Activated naive CD4-positive, alpha-beta T cell (primary cell): ENCODE measurements around the gene PALMD.

Source experiments
- DNase-seq, 4 experiments: peaks; one replicate each; lab custom pipeline; 2025; lab: John Stamatoyannopoulos, UW

Gene PALMD, protein sequence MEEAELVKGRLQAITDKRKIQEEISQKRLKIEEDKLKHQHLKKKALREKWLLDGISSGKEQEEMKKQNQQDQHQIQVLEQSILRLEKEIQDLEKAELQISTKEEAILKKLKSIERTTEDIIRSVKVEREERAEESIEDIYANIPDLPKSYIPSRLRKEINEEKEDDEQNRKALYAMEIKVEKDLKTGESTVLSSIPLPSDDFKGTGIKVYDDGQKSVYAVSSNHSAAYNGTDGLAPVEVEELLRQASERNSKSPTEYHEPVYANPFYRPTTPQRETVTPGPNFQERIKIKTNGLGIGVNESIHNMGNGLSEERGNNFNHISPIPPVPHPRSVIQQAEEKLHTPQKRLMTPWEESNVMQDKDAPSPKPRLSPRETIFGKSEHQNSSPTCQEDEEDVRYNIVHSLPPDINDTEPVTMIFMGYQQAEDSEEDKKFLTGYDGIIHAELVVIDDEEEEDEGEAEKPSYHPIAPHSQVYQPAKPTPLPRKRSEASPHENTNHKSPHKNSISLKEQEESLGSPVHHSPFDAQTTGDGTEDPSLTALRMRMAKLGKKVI

DNA sequence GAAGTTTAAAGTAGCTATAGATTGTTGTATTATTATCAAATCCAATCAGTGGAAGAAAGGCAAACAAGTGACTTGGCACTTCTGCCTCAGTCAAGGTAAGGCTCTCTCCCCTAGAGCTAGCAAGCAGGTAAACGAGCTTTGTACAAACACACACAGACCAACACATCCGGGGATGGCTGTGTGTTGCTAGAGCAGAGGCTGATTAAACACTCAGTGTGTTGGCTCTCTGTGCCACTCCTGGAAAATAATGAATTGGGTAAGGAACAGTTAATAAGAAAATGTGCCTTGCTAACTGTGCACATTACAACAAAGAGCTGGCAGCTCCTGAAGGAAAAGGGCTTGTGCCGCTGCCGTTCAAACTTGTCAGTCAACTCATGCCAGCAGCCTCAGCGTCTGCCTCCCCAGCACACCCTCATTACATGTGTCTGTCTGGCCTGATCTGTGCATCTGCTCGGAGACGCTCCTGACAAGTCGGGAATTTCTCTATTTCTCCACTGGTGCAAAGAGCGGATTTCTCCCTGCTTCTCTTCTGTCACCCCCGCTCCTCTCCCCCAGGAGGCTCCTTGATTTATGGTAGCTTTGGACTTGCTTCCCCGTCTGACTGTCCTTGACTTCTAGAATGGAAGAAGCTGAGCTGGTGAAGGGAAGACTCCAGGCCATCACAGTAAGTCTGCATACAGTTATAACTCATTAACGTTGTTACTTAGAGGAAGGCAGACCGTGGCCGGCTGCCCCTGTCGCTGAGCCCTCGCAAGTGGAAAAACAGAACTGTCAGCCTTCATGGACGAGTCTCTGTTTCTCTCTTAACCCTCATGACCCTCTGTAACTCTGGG lies at the start of gene PALMD:
Gene PALMD, plus strand, starts transcription at position 415 of the 833 bp plus-strand sequence. Its CDS starts 205 bp downstream, at position 620.
- DNase-seq = no peak

DNA sequence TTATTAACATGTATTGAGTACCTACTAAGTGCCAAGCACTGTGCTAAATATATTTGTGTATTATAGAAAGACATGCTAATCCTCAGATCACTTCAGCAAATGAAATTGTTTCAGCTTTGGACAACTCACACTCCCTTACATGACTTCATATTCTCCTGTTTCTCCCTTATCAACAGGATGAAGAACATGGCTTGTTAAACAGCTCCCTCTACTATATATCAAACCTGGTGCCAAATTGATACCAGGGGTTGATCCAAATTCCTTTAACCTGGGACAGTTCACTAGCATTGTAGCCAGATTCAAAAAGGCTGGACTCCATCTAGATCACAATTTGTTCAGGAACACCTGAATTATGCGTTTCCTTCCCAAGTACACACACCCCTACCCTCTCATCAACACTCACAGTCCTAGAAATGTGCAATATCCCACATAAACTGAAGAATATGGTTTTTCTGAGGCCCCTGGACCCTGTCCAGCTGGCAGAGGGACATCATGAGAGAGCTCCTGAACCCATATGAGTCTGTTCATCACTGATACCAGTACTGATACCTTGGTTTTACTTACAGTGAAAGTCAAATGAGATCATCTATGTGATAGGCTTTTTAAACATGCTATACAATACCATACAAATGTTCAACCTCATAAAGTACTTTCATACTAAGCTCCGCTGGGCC lies 47.0 kb upstream of the PALMD start:
- DNase-seq = no peak

DNA sequence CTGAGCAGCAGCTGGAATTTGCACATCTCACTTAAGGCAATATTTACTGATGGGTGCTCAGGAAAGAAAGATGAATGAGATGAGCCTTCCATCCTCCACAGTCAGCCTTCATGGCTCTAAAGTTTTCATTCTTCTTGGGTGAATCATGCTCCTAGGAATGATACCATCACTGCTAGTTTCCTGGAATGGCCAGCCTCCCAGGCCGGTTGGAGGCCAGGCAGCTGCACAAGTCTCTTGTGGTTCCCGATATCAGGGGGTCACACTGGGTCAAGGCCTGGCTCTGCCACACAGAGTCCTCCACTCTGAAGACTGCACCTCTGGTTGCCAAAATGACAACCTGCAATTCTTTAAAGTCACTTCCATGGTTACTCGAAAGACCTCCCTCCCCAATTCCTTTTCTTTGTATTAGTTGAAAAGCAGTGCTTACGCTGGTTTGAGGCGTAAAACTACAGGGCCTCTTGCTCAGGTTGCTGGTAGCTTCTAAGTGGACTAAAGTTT lies 46.2 kb upstream of the PALMD start:
- DNase-seq = no peak

DNA sequence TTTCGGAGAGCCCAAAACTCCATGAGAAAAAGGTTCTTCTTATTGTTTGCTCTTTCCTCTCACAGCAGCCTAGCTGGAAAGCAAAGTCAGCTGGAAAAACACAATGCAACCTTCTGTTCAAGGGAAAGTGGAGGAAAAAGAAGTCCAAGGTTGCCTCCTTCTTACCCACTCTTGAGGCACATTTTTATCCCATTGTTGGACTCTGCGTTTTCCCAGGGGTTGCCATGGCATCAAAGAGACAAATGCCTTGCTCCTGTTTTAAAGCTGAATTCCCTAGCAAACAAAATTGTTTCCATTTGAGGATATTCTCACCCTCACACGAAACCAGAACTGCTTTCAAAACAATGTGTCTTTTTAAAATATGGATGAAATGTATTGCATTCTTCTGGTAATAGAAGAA lies 45.1 kb upstream of the PALMD start:
- no peak for DNase-seq

DNA sequence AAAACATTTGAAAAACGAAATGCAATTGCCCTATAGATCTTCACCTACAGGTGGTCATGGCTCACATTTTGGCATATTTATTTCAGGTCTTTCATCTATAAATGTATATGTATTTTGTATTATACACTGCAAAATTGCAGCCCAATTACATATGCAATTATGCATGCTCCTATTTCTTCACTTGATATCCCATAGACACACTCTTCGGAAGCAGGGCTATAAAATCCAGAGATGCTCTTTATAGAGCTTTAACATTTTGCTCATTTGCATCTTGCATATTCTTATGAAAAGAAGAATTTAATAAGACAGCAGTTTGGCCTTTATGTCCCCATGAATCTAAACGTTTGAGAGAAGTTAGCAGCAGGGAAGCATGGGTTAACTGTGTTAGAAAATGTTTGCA lies 44.7 kb upstream of the PALMD start:
- DNase-seq = no peak

DNA sequence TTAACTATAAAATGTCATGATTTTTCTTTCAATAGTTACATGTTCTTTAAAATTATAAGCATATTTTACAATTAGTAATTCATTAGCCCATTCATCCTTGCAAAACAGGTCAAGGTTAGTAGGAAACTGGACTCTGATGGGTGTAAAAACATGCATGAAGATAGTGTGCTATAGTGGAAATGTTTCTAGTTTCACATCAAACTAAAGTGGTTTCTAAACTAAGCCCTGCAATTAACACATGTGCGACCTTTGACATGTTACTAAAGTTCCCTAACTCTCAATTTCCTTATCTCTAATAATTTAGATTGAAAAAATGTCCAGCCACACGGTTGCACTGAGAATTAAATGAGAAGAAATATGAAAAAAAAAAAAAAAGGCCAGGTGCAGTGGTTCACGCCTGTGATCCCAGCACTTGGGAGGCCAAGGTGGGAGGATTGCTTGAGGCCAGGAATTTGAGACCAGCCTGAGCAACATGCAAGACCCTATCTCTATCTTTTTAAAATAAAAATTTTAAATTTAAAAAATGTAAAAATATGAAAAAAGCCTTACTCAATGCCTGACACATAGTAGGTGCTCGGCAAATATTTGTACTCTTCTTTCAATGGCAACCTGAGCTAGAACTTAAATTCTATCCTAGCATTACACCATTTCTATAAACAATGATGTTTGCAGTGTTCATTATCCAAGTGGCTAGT lies 44.1 kb upstream of the PALMD start:
- DNase-seq = no peak

DNA sequence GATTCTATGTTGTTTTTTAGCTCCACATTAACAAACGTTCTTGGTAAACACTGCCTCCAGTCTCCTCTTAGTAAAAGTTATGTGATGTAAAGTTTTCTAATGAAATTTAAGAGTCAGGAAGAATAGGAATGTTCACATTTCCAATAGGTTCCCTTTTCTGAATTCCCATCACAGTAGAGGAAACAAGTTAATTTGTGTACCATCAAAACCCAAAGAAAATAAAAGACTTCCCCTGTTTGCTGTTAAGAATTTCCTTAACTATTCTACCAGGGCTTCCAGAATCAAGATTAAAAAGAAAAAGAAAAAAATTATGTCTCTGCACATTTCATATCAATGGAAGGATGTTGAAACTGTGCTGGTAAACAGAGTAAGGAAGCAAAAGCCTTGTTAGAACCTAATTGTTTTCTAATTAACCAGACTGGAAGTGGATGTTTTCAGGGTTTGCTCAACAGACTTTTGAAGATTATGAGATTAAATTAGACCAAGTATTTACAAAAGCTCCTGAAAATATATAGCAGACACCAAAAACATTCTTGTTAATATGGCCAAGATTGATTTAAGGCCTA lies 43.4 kb upstream of the PALMD start:
- DNase-seq = no peak

DNA sequence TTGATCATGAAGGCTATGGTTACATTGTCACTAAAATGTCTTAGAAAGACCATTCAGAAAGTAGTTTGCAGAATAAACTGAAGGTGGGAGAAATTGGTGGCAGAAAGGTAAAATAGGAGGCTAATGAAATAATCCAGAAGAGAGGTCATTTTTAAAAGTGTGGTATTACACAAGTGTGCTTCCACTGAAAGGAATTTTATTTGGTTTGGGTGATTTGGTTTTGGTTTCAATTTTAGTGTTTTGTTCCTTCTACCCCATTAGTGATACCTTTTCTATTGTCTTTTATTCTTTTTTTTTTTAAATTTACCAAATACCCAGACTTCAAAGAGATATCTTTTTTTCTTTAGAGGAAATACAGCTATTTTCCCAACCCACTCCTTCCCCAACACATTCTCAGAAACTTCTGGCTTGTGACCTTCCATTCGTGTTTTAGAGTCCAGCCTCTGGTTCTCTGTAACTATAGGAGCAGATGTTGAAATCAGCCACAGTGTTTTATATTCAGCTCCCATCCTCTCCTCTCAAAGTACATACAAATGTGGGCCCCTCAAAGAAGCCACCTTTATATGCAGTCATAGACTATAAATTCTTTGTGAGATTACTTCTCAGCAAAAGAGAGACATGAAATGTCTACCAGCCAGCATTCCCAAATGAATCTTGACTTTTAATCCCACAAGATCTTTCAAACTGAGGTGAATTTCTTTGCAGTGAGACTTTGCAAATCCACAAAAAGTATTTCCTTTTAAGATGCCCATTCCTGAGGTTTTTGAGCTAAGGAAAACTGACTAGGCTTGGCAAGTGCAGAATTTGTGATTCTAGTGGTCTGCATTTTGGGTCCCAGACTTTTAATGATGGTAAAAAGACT lies 42.0 kb upstream of the PALMD start:
- no peak for DNase-seq

DNA sequence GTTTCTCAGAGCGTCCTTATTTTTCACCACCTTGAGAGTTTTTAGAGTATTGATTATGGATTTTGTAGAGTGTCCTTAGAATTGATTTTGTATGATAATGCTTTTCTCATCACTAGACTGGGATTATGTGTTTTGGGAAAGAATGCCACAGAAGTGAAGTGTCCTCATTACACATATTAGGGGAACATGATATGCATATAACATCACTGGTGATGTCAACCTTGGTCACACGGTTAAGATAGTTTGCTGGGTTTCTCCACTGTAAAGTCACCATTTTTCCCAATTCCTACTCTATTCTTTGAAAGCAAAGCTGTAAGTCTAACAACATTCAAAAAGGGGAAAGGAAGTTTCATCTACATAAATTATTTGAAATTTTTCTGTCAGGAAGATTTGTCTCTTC lies 39.6 kb upstream of the PALMD start:
- no peak for DNase-seq

DNA sequence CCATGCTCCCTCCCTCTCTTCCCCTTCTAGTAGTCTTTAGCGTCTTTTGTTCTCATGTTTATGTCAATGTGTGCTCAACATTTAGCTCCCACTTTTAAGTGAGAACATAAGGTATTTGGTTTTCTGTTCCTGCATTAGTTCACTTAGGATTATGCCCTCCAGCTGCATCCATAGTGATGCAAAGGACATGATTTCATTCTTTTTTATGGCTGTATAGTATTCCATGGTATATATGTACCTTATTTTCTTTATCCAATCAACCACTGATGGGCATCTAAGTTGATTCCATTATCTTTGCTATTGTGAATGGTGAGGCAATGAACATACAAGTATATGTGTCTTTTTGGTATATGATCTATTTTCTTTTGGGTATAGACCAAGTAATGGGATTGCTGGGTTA lies 38.3 kb upstream of the PALMD start:
- DNase-seq = no peak

DNA sequence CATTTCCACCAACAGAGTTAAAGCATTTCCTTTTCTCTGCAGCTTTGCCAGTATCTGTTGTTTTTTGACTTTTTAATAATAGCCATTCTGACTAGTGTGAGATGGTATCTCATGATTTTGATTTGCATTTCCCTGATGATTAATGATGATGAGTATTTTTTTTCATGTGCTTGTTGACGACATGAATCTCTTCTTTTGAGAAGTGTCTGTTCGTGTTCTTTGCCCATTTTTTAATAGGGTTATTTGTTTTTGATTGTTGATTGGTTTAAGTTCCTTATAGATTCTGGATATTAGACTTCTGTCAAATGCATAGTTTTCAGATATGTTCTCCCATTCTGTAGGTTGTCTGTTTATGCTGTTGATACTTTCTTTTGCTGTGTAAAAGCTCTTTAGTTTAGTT lies 37.9 kb upstream of the PALMD start:
- DNase-seq = no peak

DNA sequence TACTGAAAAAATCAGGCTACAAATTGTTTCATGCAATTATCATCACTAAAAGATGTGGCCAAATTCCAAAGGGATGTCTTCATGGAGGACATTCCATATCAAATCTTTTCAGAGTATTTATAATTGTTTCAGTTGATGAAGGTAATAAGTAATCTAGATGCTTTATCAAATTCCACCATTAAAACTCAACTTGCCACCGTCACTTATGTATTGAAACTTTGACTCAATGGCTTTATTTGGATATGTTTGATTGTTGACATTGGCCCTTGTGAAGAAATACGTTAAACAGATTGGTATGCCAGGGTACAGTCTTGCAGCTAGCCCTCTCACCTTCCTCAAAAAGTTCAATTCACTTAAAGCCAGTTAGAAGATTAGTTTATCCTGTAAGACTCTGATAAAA lies 32.2 kb upstream of the PALMD start:
- no peak for DNase-seq

DNA sequence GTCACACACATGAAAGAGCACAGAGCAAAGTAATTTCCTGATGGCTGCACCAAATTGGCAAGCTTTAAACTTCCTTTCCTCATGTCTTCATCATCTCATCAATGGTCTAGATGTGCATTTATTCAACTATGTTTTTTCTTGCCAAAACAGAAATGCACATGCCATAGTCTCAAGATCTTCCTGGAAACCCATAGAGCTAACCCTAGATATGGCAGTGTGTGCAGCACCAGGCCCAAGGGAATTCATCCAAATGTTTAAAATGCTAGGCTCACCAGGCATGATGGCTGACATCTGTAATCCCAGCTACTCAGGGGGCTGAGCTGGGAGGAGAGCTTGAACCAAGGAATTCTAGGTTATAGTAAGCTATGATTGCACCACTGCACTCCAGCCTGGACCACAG lies 31.2 kb upstream of the PALMD start:
- no peak for DNase-seq

DNA sequence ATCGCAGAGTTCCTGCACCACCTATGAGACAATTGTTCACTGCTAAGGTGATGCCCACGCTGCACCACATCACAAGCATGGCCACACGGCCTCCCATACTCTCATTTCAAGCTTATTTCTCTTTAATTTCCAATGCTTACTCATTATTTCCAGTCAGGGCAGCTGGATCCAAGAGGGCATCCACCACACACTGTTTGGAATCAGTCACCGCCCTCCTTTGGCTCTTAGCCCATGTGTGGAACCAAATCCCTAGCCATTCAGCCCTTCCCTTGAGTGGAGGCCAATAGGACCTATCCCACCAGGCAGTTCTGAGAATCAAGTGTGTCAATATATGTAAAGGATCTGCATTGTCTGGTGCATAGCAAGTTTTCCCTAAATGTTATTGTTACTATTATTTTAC lies 26.3 kb upstream of the PALMD start:
- DNase-seq = no peak

DNA sequence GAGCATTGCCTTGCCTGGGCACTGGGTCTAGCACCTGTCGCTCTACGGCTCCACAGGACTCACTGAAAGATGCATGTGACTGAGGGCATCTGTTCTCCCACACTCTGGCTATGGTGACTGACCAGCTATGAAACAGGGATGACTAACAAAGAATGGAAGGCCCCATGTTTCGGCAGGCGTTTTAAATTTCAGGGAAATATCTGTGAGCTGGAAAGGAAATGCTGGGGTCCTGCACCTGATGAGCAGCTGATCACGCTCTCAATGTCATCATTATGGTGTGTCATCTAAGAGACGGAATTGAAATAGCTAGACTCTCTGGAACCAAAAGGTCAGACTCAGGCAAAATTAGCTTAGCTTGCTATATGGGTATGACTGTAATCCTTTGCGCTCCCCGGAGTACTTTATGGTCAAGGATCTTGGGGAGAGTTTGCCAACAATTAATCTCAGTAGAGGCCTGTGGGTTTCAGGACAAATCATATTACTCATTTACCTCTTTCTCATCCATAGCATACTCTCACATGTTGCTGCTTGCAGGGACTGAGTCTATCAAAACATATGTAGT lies 24.5 kb upstream of the PALMD start:
- DNase-seq = no peak

DNA sequence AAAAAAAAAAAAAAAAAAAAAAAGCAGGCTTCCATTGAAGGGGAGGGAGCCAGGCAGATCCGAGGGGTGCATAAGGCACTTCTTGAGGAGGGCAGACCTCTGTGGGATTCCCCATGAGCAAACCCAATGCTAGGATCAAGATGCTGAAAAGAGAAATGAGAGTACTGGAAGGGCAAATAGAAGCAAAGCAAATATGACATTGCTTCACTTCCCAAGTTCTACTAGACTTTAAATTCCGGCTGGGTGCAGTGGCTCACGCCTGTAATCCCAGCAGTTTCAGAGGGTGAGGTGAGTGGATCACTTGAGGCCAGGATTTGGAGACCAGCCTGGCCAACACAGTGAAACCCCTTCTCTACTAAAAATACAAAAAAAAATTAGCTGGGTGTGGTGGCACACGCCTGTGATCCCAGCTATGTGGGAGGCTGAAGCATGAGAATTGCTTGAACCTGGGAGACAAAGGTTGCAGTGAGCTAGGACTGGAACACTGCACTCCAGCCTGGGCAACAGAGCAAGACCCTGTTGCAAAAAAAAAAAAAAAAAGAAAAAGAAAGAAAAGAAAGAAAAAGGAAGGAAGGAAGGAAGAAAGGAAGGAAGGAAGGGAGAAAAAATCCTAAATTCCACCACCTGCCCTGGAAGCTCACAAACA lies 23.1 kb upstream of the PALMD start:
- no peak for DNase-seq

DNA sequence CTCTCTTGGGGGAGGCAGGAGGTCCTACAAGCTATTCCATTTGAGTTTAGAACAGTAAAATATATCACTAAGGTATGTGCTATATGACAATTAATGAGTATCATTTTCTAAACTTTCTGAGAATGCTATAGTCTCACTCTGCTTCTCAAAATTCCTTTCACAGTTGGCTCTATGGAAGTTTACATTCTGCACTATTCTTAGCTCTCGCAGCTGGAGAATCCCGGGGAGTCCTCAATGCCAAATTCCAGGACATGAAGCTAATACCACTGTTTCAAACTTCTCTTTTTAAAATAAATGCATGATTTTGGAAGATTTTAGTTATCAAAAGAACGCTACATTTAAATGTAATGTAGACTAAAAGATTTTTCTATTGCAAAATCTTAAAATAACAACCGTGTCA lies 22.4 kb upstream of the PALMD start:
- no peak for DNase-seq

DNA sequence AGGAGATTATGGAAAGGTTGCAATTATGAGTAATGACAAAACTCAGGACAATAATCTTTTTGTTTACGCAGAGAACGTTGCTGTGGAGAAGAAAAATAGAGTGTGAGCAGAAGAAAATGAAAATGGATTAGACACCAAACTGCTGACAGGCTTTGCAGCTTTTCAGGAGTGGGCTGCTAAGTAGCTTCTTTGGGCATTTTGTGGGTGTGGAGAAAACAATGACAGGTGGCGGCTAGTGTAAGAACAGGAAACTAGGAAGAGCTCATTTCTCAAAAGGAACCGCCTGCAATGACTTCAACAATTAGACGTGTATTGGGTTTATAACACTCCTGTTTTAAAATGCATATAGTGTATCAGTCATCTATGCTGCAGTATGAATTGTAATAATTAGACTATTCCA lies 18.3 kb upstream of the PALMD start:
- no peak for DNase-seq

DNA sequence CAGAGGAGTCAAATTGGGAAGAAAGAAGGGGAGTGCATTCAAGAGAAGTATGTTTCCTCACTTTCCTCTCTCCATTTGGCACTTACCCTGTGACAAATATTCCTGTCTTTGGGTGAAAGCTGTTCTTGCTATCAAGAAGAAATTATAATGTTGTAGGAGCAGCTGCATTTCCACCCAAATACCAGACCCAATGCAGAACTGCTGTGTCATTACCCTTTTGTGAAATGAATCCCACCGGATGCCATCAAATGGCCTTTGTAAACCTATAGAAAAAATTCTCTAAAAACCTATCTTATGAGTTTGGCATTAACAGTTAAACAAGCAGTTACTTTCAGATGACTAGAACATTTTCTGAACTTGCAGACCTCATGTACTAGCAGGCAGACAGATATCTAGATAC lies 16.7 kb upstream of the PALMD start:
- DNase-seq = no peak
